GM10248 (cell line): ENCODE measurements around the gene ZNF112.
A peak's percentile ranks its signal among the peaks of the same experiment; 100 is the strongest.
"Not testable (repeated sequence)": the region's sequence is repeated elsewhere in the genome, so short reads cannot be mapped to it uniquely, and the experiment has no call there.

Experiments used
- CTCF ChIA-PET: fragments of 300-600 bp; sonication (Branson Sonifier 250); formaldehyde crosslinking; extraction: SDS; loops from one replicate; lab custom pipeline; 2021; ENCODE audit warnings: antibody characterized with exemption; lab: Yijun Ruan, JAX
- POLR2A ChIA-PET: fragments of 350-650 bp; sonication (Branson Sonifier 250); formaldehyde crosslinking; extraction: SDS; loops from one replicate; lab custom pipeline; 2020; ENCODE audit warnings: antibody characterized with exemption; lab: Yijun Ruan, JAX
- DNase-seq: peaks from one replicate; pipeline ENCODE4 v3.0.0; 2012; ENCODE audit errors: extremely low spot score
- TF ChIP-seq, protein P1 (sequence below): IDR thresholded peaks from 2 replicates; pipeline ENCODE4 v1.5.1; 2012; ENCODE audit warnings: mild to moderate bottlenecking, low read depth; ENCODE audit errors: extremely low read depth, missing control alignments, control extremely low read depth

Gene ZNF112

GRCh38 chr19:44356383-44357111, at the start of gene ZNF112:
Gene ZNF112, minus strand, starts transcription at chr19:44356680. Its CDS starts 16,141 bp downstream, at chr19:44340539.
- ChIA-PET CTCF (no interaction called here), POLR2A (no interaction called here)
- DNase-seq: no peak
- TF ChIP-seq, protein P1, sequence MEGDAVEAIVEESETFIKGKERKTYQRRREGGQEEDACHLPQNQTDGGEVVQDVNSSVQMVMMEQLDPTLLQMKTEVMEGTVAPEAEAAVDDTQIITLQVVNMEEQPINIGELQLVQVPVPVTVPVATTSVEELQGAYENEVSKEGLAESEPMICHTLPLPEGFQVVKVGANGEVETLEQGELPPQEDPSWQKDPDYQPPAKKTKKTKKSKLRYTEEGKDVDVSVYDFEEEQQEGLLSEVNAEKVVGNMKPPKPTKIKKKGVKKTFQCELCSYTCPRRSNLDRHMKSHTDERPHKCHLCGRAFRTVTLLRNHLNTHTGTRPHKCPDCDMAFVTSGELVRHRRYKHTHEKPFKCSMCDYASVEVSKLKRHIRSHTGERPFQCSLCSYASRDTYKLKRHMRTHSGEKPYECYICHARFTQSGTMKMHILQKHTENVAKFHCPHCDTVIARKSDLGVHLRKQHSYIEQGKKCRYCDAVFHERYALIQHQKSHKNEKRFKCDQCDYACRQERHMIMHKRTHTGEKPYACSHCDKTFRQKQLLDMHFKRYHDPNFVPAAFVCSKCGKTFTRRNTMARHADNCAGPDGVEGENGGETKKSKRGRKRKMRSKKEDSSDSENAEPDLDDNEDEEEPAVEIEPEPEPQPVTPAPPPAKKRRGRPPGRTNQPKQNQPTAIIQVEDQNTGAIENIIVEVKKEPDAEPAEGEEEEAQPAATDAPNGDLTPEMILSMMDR: no peak

DNA sequence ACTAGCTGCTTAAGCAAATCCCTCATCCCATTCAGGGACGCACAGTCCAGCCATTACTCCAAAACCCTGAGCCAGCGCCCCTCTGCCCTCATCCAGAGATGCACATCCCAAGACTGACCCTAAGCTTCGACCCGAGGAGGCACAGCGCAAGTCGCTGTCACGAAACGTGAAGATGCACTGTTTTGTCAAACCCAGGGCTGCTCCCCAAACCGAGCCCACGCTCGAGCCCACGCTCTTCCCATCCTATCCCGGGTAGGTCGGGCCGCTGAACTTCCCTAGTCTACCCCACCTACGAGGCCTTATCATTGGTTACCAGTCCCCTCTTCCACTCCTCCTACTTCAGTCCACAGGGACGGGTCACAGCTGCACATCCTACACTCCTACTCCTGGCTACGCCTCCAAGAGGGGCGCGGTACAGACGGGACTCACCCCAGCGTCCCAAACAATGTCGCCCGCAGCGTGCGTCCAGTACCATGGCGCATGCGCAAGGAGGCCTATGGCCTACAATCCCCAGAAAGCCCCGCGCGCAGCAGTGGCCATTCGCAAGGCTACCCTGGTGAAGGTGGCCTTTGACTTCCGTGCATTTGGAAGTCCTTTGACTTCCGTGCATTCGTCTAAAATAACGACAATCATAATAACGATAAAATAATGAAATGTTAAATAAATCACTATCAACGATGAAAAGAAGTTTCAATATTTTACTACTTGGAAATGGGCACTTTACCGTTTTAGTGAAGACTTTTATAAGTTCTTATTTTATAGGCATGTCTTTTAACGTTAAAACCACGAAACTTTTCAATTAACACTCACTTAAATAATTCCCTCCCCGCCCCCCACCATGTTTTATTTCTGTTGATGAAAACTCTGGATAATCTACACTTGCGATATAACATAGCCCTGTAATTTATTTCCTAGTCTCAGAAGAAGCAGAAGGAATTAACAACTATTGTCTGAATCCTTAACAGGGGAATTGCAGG, 44.9 kb upstream of the ZNF112 start, which contains the start of gene ZNF285:
TSS of gene ZNF285 (minus strand) at position 470 of the 977 bp plus-strand sequence. CDS start 4,395 bp downstream, outside the sequence.
- TF ChIP-seq, protein P1: no peak
- peak; percentile 57 for DNase-seq
- ChIA-PET POLR2A (no interaction called here), CTCF (no interaction called here)

- POLR2A ChIA-PET, CTCF ChIA-PET, DNase-seq: not testable (repeated sequence)
Measured at GRCh38 chr19:44389268-44389667, 32.8 kb upstream of the ZNF112 start.

DNA sequence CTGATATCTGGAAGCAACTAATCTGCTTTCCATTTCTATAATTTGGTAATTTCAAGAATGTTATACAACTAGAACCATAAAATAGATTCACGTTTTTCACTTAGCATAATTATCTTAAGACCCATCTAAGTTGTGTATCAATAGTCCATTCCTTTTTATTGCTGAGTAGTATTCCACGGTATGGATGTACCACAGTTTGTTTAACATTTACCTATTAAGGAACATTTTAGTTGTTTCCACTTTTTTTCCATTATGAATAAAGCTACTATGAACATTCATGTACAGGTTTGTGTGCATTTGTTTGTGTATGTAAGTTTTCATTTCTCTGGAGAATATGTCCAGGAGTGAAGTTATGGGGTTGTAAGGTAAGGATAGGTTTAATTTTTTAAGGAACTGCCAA, 18.3 kb upstream of the ZNF112 start:
- CTCF ChIA-PET: no interaction called here
- POLR2A ChIA-PET: no interaction called here
- TF ChIP-seq, protein P1: no peak
- no peak for DNase-seq

DNA sequence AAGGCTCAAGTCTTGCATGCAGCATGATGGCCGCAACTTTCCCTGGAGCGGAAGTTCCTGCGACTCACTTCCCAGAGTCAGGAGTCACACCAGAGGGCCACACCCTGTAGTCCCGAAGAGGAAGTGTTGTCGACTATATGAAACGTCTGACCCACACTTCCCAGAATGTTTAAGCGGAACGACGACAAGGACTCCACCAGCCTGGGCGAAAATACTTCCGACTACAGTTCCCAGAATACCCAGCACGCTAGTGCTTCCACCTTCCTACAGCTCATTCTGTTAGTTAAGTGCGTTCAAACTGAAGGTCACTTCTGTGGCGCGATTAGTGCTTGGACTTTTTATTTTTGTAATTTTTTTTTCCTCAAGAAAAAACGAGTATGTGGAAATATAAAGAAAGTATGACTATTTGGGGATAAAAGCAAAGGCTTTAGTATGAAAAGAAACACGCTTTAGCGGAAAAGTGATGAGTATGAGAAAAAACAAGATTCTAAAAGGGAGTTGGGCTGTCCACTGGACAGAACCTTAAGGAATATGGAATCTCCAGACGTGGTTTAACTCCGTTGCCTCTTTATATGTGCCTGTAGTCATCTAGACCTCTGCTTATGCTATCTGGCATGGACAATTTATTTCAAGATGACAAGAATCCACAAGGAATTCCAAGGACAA, 15.5 kb upstream of the ZNF112 start:
- no peak for DNase-seq
- TF ChIP-seq, protein P1: no peak
- POLR2A ChIA-PET: no interaction called here
- CTCF ChIA-PET: no interaction called here

GRCh38 chr19:44367024-44367423, 10.5 kb upstream of the ZNF112 start:
- DNase-seq: no peak
- CTCF ChIA-PET: no interaction called here
- TF ChIP-seq, protein P1: no peak
- POLR2A ChIA-PET: no interaction called here
